CD4-positive, alpha-beta memory T cell (primary cell): ENCODE data around the gene EFCAB12. TPM values are rescaled to one million over a fixed set of nuclear protein-coding genes. Genes with fewer than 3 reads are reported as not detected.
A peak's percentile ranks its signal among the peaks of the same experiment; 100 is the strongest.
"Not testable (repeated sequence)": the region's sequence is repeated elsewhere in the genome, so short reads cannot be mapped to it uniquely, and the experiment has no call there.

Experiments used
- CTCF ChIA-PET: fragments of 350-600 bp; sonication (Branson Sonifier 250); formaldehyde crosslinking; loops from one replicate; lab custom pipeline; 2021; ENCODE audit warnings: inconsistent platforms; ENCODE audit not compliant: partially characterized antibody; lab: Charles Lee
- POLR2A ChIA-PET: fragments of 350-600 bp; sonication (Branson Sonifier 250); formaldehyde crosslinking; loops from one replicate; lab custom pipeline; 2021; ENCODE audit not compliant: partially characterized antibody; lab: Charles Lee
- DNase-seq, 5 donors: peaks; one replicate each; pipeline versions ENCODE4 v3.0.0 to v3.0.0-alpha.2; 2020 to 2022; ENCODE audit warnings: mixed read lengths in 1 of 5
- H3K27ac ChIP-seq: one replicate; pipeline ENCODE4 v1.7.0; 2013; ENCODE audit warnings: low read depth, low read length
- H3K27me3 ChIP-seq: 2 replicates; pipeline ENCODE4 v1.7.0; 2013; ENCODE audit warnings: mild to moderate bottlenecking, low read length, moderate library complexity; ENCODE audit not compliant: insufficient read depth
- H3K36me3 ChIP-seq: 2 replicates; pipeline ENCODE4 v1.7.0; 2013; ENCODE audit warnings: mild to moderate bottlenecking, low read length, moderate library complexity; ENCODE audit not compliant: insufficient read depth
- H3K4me1 ChIP-seq: 2 replicates; pipeline ENCODE4 v1.7.0; 2013; ENCODE audit warnings: mild to moderate bottlenecking, low read length, moderate library complexity; ENCODE audit not compliant: insufficient read depth
- H3K4me3 ChIP-seq, 2 donors: one replicate each; pipeline ENCODE4 v1.7.0; 2013; ENCODE audit warnings: low read length in 2 of 2, mild to moderate bottlenecking in 1 of 2
- H3K9me3 ChIP-seq, 2 donors: one replicate each; pipeline ENCODE4 v1.7.0; 2013; ENCODE audit warnings: low read length in 2 of 2, control low read depth in 1 of 2; ENCODE audit not compliant: control insufficient read depth in 1 of 2
- H3K27ac Mint-ChIP-seq, 7 donors: one replicate each; pipeline ENCODE4 v1.8.0; 2020 to 2021; ENCODE audit warnings: mixed read lengths in 7 of 7, mild to moderate bottlenecking in 6 of 7, inconsistent platforms in 3 of 7, moderate library complexity in 3 of 7
- H3K27me3 Mint-ChIP-seq, 2 donors: one replicate each; pipeline ENCODE4 v1.8.0; 2020 to 2021; ENCODE audit warnings: mixed read lengths in 2 of 2
- H3K36me3 Mint-ChIP-seq, 2 donors: one replicate each; pipeline ENCODE4 v1.8.0; 2020 to 2021; ENCODE audit warnings: mixed read lengths in 2 of 2, inconsistent platforms in 1 of 2, mild to moderate bottlenecking in 1 of 2
- H3K4me1 Mint-ChIP-seq, 4 donors: one replicate each; pipeline ENCODE4 v1.8.0; 2020 to 2021; ENCODE audit warnings: mixed read lengths in 4 of 4, mild to moderate bottlenecking in 1 of 4
- H3K4me3 Mint-ChIP-seq, 8 donors: one replicate each; pipeline ENCODE4 v1.8.0; 2020 to 2021; ENCODE audit warnings: mixed read lengths in 8 of 8, mild to moderate bottlenecking in 7 of 8, moderate library complexity in 6 of 8, inconsistent platforms in 3 of 8
- H3K9me3 Mint-ChIP-seq, 8 donors: one replicate each; pipeline ENCODE4 v1.8.0; 2020 to 2021; ENCODE audit warnings: mixed read lengths in 8 of 8, mild to moderate bottlenecking in 5 of 8, inconsistent platforms in 3 of 8, moderate library complexity in 1 of 8
- intact Hi-C: fragments of 100-400 bp; cut with micrococcal nuclease; formaldehyde crosslinking; loops from one replicate; pipeline ENCODE4 v1.15.1; 2023
- polyA plus RNA-seq, 2 donors: library from polyadenylated mRNA; unstranded; fragments of 300-500 nt; fragmentation: Illumina TruSeq; gene quantifications; one replicate each; pipeline ENCODE4 v1.2.3, GENCODE V29; 2021
- total RNA-seq, 2 experiments: library from RNA; stranded (reverse); gene quantifications; one replicate each; pipeline ENCODE4 v1.2.3, GENCODE V29; 2021

EFCAB12 gene
- total and polyA plus RNA-seq, 4 experiments from 2014 or later: 0.09 to 1.6 (median 1.5) TPM; not detected in 1

GRCh38 chr3:129417326-129417725 lies 11.1 kb downstream of the EFCAB12 start:
- no peaks in the 10 kb centered on the region for H3K9me3 ChIP-seq
- peaks cover 0 to 2% of the 10 kb centered on the region in 2 donors for H3K27me3 Mint-ChIP-seq
- H3K27ac Mint-ChIP-seq: no peak overlapping the region
- H3K4me1 ChIP-seq: no peaks in the 10 kb centered on the region
- no peak overlapping the region for H3K27ac ChIP-seq
- H3K36me3 ChIP-seq: no peaks in the 10 kb centered on the region
- no peak overlapping the region for H3K4me3 Mint-ChIP-seq
- no peaks in the 10 kb centered on the region for H3K36me3 Mint-ChIP-seq
- H3K4me1 Mint-ChIP-seq: no peaks in the 10 kb centered on the region
- H3K4me3 ChIP-seq: no peak overlapping the region
- no peak for DNase-seq
- H3K27me3 ChIP-seq: no peaks in the 10 kb centered on the region
- no peaks in the 10 kb centered on the region for H3K9me3 Mint-ChIP-seq
- ChIA-PET POLR2A (no interaction called here), CTCF (no interaction called here)
- intact Hi-C loops: no loop called here

DNA sequence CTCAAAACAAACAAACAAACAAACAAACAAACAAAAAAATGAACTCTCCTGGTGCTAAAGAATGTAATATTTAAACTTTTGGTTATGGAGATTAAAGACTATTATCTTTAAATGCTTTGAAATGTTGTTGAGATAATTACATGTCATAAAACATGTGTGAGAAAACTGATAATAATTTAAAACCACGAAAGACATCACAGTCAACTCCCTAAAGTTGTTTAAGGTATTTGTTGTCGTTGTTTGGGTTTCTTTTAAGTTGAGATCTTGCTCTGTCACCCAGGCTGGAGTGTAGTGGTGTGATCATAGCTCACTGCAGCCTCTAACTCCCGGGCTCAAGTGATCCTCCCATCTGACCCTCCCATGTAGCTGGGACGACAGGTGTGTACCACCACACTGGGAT lies 12.0 kb downstream of the EFCAB12 start:
- H3K27ac Mint-ChIP-seq: no peak overlapping the region
- H3K9me3 Mint-ChIP-seq: no peaks in the 10 kb centered on the region
- ChIA-PET CTCF (interaction anchor here (1.1 kb wide), 1 partner anchor 74 kb away, joined by 3 read pairs; no protein-coding TSS in a partner anchor), POLR2A (no interaction called here)
- Histone ChIP-seq H3K4me3 (no peak overlapping the region), H3K9me3 (no peaks in the 10 kb centered on the region), H3K27ac (no peak overlapping the region), H3K36me3 (no peaks in the 10 kb centered on the region), H3K27me3 (no peaks in the 10 kb centered on the region), H3K4me1 (no peaks in the 10 kb centered on the region)
- no peak overlapping the region for H3K4me3 Mint-ChIP-seq
- H3K36me3 Mint-ChIP-seq: no peaks in the 10 kb centered on the region
- DNase-seq: no peak
- peaks cover 0 to 2% of the 10 kb centered on the region in 2 donors for H3K27me3 Mint-ChIP-seq
- no peaks in the 10 kb centered on the region for H3K4me1 Mint-ChIP-seq
- intact Hi-C loops: no loop called here

GRCh38 chr3:129415830-129416229 lies 12.6 kb downstream of the EFCAB12 start:
- Mint-ChIP-seq H3K4me1 (no peaks in the 10 kb centered on the region), H3K27me3 (peaks cover 0 to 2% of the 10 kb centered on the region in 2 donors), H3K9me3 (no peaks in the 10 kb centered on the region), H3K36me3 (no peaks in the 10 kb centered on the region), H3K27ac (no peak overlapping the region), H3K4me3 (no peak overlapping the region)
- Histone ChIP-seq H3K27ac (no peak overlapping the region), H3K4me1 (no peaks in the 10 kb centered on the region), H3K36me3 (no peaks in the 10 kb centered on the region), H3K4me3 (no peak overlapping the region), H3K27me3 (no peaks in the 10 kb centered on the region), H3K9me3 (no peaks in the 10 kb centered on the region)
- ChIA-PET CTCF (interaction anchor here (1.1 kb wide), 1 partner anchor 75 kb away, joined by 3 read pairs; no protein-coding TSS in a partner anchor), POLR2A (no interaction called here)
- DNase-seq: no peak
- intact Hi-C loops: no loop called here

- Mint-ChIP-seq H3K9me3 (no peaks in the 10 kb centered on the region), H3K4me1 (no peaks in the 10 kb centered on the region), H3K36me3 (no peaks in the 10 kb centered on the region), H3K4me3 (no peak overlapping the region), H3K27me3 (peaks cover 0 to 2% of the 10 kb centered on the region in 2 donors), H3K27ac (peak overlapping the region in 1 of 7 donors; percentile 42)
- Histone ChIP-seq H3K27me3 (no peaks in the 10 kb centered on the region), H3K4me3 (no peak overlapping the region), H3K4me1 (no peaks in the 10 kb centered on the region), H3K27ac (no peak overlapping the region), H3K9me3 (no peaks in the 10 kb centered on the region), H3K36me3 (no peaks in the 10 kb centered on the region)
- intact Hi-C loops: no loop called here
- CTCF ChIA-PET: no interaction called here
- POLR2A ChIA-PET: no interaction called here
- DNase-seq: no peak
These were observed 13.1 kb downstream of the EFCAB12 start for GRCh38 chr3:129415378-129415777.

- Mint-ChIP-seq H3K27me3 (peaks cover 0 to 2% of the 10 kb centered on the region in 2 donors), H3K27ac (no peak overlapping the region), H3K36me3 (no peaks in the 10 kb centered on the region)
These were observed 14.5 kb downstream of the EFCAB12 start for GRCh38 chr3:129413687-129414506.

DNA sequence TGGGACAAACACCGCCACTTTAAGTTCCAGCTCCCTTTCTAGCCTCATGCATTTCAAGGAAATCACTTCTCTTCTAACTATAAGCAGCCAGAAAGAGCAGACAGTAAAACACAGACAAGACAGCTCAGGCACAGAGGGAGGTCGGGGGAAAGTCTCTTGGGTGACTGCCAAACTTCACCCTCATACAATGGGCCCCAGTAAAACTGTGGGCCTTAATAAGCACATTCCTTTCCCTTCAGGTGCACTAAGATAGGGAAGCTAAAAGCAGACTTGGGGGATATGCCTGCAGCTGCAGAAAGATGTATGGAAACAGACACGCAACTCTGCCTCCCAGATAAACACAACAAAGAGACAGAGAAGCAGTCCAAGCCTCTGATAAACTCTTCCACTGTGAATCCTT lies 15.2 kb downstream of the EFCAB12 start:
- H3K27me3 ChIP-seq, H3K36me3 Mint-ChIP-seq, H3K36me3 ChIP-seq, H3K27me3 Mint-ChIP-seq, POLR2A ChIA-PET, H3K4me1 Mint-ChIP-seq, DNase-seq, intact Hi-C loops, H3K9me3 ChIP-seq, H3K4me3 Mint-ChIP-seq, H3K27ac ChIP-seq, H3K4me3 ChIP-seq, H3K9me3 Mint-ChIP-seq, H3K4me1 ChIP-seq, H3K27ac Mint-ChIP-seq: not testable (repeated sequence)
- CTCF ChIA-PET: interaction anchor here (2.1 kb wide), 1 partner anchor 14 kb away, joined by 10 read pairs; no protein-coding TSS in a partner anchor

More at GRCh38 chr3:129413687-129414506, 14.5 kb downstream of the EFCAB12 start:
- Mint-ChIP-seq H3K9me3 (no peaks in the 10 kb centered on the region), H3K4me3 (no peak overlapping the region), H3K4me1 (no peaks in the 10 kb centered on the region)
- Histone ChIP-seq H3K9me3 (no peaks in the 10 kb centered on the region), H3K27me3 (no peaks in the 10 kb centered on the region), H3K36me3 (no peaks in the 10 kb centered on the region), H3K27ac (no peak overlapping the region), H3K4me3 (no peak overlapping the region), H3K4me1 (no peaks in the 10 kb centered on the region)
- no peak for DNase-seq
- intact Hi-C loops: no loop called here
- POLR2A ChIA-PET: no interaction called here
- CTCF ChIA-PET: interaction anchor here (2.1 kb wide), 1 partner anchor 14 kb away, joined by 10 read pairs; no protein-coding TSS in a partner anchor

- H3K36me3 ChIP-seq: no peaks in the 10 kb centered on the region
- no peaks in the 10 kb centered on the region for H3K4me1 ChIP-seq
- Mint-ChIP-seq H3K27ac (no peak overlapping the region), H3K4me3 (no peak overlapping the region), H3K27me3 (peaks cover 0 to 2% of the 10 kb centered on the region in 2 donors), H3K9me3 (no peaks in the 10 kb centered on the region), H3K4me1 (no peaks in the 10 kb centered on the region), H3K36me3 (no peaks in the 10 kb centered on the region)
- ChIA-PET POLR2A (no interaction called here), CTCF (interaction anchor here (2.1 kb wide), 1 partner anchor 13 kb away, joined by 10 read pairs; no protein-coding TSS in a partner anchor)
- no peak for DNase-seq
- H3K9me3 ChIP-seq: no peaks in the 10 kb centered on the region
- no peaks in the 10 kb centered on the region for H3K27me3 ChIP-seq
- no peak overlapping the region for H3K4me3 ChIP-seq
- H3K27ac ChIP-seq: no peak overlapping the region
- intact Hi-C loops: no loop called here
These were observed 15.8 kb downstream of the EFCAB12 start for GRCh38 chr3:129412542-129413198.
